Liver (tissue), 9 donors: ENCODE results near the gene ITPKC. TPM values are rescaled to one million over a fixed set of nuclear protein-coding genes. Genes with fewer than 3 reads are reported as not detected.

Experiments
- DNase-seq: peaks from one replicate; pipeline ENCODE4 v3.0.0-alpha.2; 2017; ENCODE audit warnings: low spot score
- H3K27ac ChIP-seq, 2 donors: one replicate each; pipeline ENCODE4 v1.7.0; 2013; ENCODE audit warnings: inconsistent platforms in 2 of 2, low read length in 2 of 2, control low read depth in 1 of 2, low read depth in 1 of 2, mild to moderate bottlenecking in 1 of 2
- H3K27me3 ChIP-seq, 4 donors: one replicate each; pipeline versions ENCODE4 v1.6.1 to v1.7.0; 2013; ENCODE audit warnings: low read length in 3 of 4, inconsistent platforms in 1 of 4, mild to moderate bottlenecking in 1 of 4, moderate library complexity in 1 of 4; ENCODE audit not compliant: control insufficient read depth in 4 of 4, insufficient read depth in 4 of 4
- H3K36me3 ChIP-seq, 4 donors: one replicate each; pipeline versions ENCODE4 v1.6.1 to v1.7.0; 2013; ENCODE audit warnings: low read length in 3 of 4, mild to moderate bottlenecking in 3 of 4, low read depth in 1 of 4, moderate library complexity in 1 of 4; ENCODE audit not compliant: control insufficient read depth in 4 of 4, insufficient read depth in 3 of 4
- H3K4me1 ChIP-seq, 4 donors: one replicate each; pipeline versions ENCODE4 v1.6.1 to v1.7.0; 2013; ENCODE audit warnings: low read length in 3 of 4, mild to moderate bottlenecking in 3 of 4, moderate library complexity in 1 of 4; ENCODE audit not compliant: control insufficient read depth in 4 of 4, insufficient read depth in 4 of 4
- H3K4me3 ChIP-seq, 3 donors: one replicate each; pipeline versions ENCODE4 v1.6.1 to v1.7.0; 2013; ENCODE audit warnings: low read length in 3 of 3, control low read depth in 1 of 3, low read depth in 1 of 3, mild to moderate bottlenecking in 1 of 3
- H3K9ac ChIP-seq, 2 donors: one replicate each; pipeline ENCODE4 v1.7.0; 2013; ENCODE audit warnings: low read length in 2 of 2, mild to moderate bottlenecking in 2 of 2, moderate library complexity in 2 of 2, control low read depth in 1 of 2, low read depth in 1 of 2
- H3K9me3 ChIP-seq, 4 donors: one replicate each; pipeline versions ENCODE4 v1.6.1 to v1.7.0; 2013; ENCODE audit warnings: low read length in 3 of 4; ENCODE audit not compliant: control insufficient read depth in 4 of 4
- ATF3 ChIP-seq: IDR thresholded peaks from 2 replicates; pipeline ENCODE4 v1.6.1; 2016; ENCODE audit warnings: antibody characterized with exemption
- EGR1 ChIP-seq, 2 donors: IDR thresholded peaks; 2 replicates each; pipeline ENCODE4 v1.6.1; 2016 to 2018; ENCODE audit warnings: antibody characterized with exemption in 2 of 2, low read depth in 2 of 2
- FOXA1 ChIP-seq: IDR thresholded peaks from 2 replicates; pipeline ENCODE4 v1.6.1; 2016; ENCODE audit warnings: antibody characterized with exemption
- GABPA ChIP-seq, 2 donors: IDR thresholded peaks in 1 of 2; conservative IDR thresholded peaks in 1 of 2; 2 replicates each; pipeline ENCODE4 v1.6.1; 2016; ENCODE audit warnings: antibody characterized with exemption in 2 of 2, mild to moderate bottlenecking in 1 of 2, moderate library complexity in 1 of 2
- HNF4A ChIP-seq, 2 donors: conservative IDR thresholded peaks; 2 replicates each; pipeline ENCODE4 v1.6.1; 2016; ENCODE audit warnings: antibody characterized with exemption in 2 of 2, mild to moderate bottlenecking in 2 of 2
- HNF4G ChIP-seq: IDR thresholded peaks from 2 replicates; pipeline ENCODE4 v1.6.1; 2016; ENCODE audit warnings: antibody characterized with exemption
- JUND ChIP-seq, 2 donors: IDR thresholded peaks; 2 replicates each; pipeline ENCODE4 v1.6.1; 2016; ENCODE audit warnings: antibody characterized with exemption in 2 of 2
- RAD21 ChIP-seq, 2 donors: IDR thresholded peaks; 2 replicates each; pipeline ENCODE4 v1.6.1; 2016; ENCODE audit warnings: antibody characterized with exemption in 2 of 2, mild to moderate bottlenecking in 2 of 2
- RXRA ChIP-seq, 2 donors: IDR thresholded peaks; 2 replicates each; pipeline ENCODE4 v1.6.1; 2017 to 2018; ENCODE audit warnings: antibody characterized with exemption in 2 of 2, mild to moderate bottlenecking in 1 of 2
- SP1 ChIP-seq: IDR thresholded peaks from 2 replicates; pipeline ENCODE4 v1.6.1; 2018; ENCODE audit warnings: antibody characterized with exemption, mild to moderate bottlenecking
- TAF1 ChIP-seq: conservative IDR thresholded peaks from 2 replicates; pipeline ENCODE4 v1.6.1; 2016; ENCODE audit warnings: antibody characterized with exemption, mild to moderate bottlenecking
- YY1 ChIP-seq: IDR thresholded peaks from 2 replicates; pipeline ENCODE4 v1.6.1; 2016; ENCODE audit warnings: antibody characterized with exemption, mild to moderate bottlenecking
- ZBTB33 ChIP-seq: IDR thresholded peaks from 2 replicates; pipeline ENCODE4 v1.6.1; 2016; ENCODE audit warnings: antibody characterized with exemption
- WGBS: extraction: QIAGEN DNeasy Blood & Tissue Kit; methylation state at CpG from one replicate; pipeline ENCODE4 v1.1.7; 2013; 5-methylcytosine and 5-hydroxymethylcytosine counted together
- polyA plus RNA-seq, 2 donors: library from polyadenylated mRNA; stranded (reverse) in 1 of 2; unstranded in 1 of 2; fragments of 200-250 nt in 1 of 2; fragments of >200 nt in 1 of 2; fragmentation: Nextera tagmentation in 1 of 2; extraction: Ambion mirVana in 1 of 2; gene quantifications; one replicate each; pipeline versions ENCODE4 v1.2.1 to v1.2.3, GENCODE V29; 2013 to 2015
- total RNA-seq, 2 donors: library from RNA; depleted of rRNA; stranded (reverse); fragments of >200 nt; gene quantifications; one replicate each; pipeline ENCODE4 v1.2.3, GENCODE V29; 2014
- TF ChIP-seq, protein P1 (sequence below): fragments of 150-350 bp; IDR thresholded peaks from 2 replicates; pipeline ENCODE4 v1.5.1; 2017; ENCODE audit warnings: improper control_type of control experiment, low read depth, low read length; ENCODE audit not compliant: missing input control
- TF ChIP-seq, protein P2 (sequence below): IDR thresholded peaks from 2 replicates; pipeline ENCODE4 v1.6.1; 2016; ENCODE audit warnings: antibody characterized with exemption
- TF ChIP-seq, protein P3 (sequence below): IDR thresholded peaks from 2 replicates; pipeline ENCODE4 v1.6.1; 2016; ENCODE audit warnings: antibody characterized with exemption, mild to moderate bottlenecking
- donor health status: healthy.
- donor health status: healthy.
- donor health status: healthy.
- donor health status: healthy.
- donor health status: healthy.

The ITPKC gene
- total and polyA plus RNA-seq, 4 donors = 4.2 to 12.5 (median 7.7) TPM

- H3K4me3 ChIP-seq = peak within 1 kb of the TSS; percentile 62 to 81 (median 74)
- WGBS = under 1% methylated on average over 56 of the region's 56 CpGs
- no peaks in the 10 kb centered on the region for H3K27me3 ChIP-seq
- peaks cover 0 to 3% (median 1%) of the 10 kb centered on the region in 4 donors for H3K36me3 ChIP-seq
- H3K9ac ChIP-seq = peak within 1 kb of the TSS; percentile 61 to 64
- no peaks in the 10 kb centered on the region for H3K9me3 ChIP-seq
- H3K27ac ChIP-seq = peak within 1 kb of the TSS; percentile 84 to 92
- peaks cover 0 to 19% (median 13%) of the 10 kb centered on the region in 4 donors for H3K4me1 ChIP-seq
- TF ChIP-seq ATF3 = no peak
- TF ChIP-seq GABPA (IDR thresholded peaks at IDR 0.05 in 1 of 2, conservative IDR thresholded peaks at IDR 0.05 in 1 of 2) = peak; percentile 20 to 84
- TF ChIP-seq HNF4G = no peak
- TF ChIP-seq EGR1 (IDR thresholded peaks at IDR 0.05; ENCODE audit: low read depth in 2 of 2) = peak; percentile 13 to 23
- TF ChIP-seq FOXA1 = peak; percentile 32
- peak; percentile 65 for TF ChIP-seq TAF1
- TF ChIP-seq, protein P1, sequence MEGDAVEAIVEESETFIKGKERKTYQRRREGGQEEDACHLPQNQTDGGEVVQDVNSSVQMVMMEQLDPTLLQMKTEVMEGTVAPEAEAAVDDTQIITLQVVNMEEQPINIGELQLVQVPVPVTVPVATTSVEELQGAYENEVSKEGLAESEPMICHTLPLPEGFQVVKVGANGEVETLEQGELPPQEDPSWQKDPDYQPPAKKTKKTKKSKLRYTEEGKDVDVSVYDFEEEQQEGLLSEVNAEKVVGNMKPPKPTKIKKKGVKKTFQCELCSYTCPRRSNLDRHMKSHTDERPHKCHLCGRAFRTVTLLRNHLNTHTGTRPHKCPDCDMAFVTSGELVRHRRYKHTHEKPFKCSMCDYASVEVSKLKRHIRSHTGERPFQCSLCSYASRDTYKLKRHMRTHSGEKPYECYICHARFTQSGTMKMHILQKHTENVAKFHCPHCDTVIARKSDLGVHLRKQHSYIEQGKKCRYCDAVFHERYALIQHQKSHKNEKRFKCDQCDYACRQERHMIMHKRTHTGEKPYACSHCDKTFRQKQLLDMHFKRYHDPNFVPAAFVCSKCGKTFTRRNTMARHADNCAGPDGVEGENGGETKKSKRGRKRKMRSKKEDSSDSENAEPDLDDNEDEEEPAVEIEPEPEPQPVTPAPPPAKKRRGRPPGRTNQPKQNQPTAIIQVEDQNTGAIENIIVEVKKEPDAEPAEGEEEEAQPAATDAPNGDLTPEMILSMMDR = no peak
- peak; percentile 63 for TF ChIP-seq YY1
- TF ChIP-seq, protein P2, sequence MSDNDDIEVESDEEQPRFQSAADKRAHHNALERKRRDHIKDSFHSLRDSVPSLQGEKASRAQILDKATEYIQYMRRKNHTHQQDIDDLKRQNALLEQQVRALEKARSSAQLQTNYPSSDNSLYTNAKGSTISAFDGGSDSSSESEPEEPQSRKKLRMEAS = no peak
- TF ChIP-seq, protein P3, sequence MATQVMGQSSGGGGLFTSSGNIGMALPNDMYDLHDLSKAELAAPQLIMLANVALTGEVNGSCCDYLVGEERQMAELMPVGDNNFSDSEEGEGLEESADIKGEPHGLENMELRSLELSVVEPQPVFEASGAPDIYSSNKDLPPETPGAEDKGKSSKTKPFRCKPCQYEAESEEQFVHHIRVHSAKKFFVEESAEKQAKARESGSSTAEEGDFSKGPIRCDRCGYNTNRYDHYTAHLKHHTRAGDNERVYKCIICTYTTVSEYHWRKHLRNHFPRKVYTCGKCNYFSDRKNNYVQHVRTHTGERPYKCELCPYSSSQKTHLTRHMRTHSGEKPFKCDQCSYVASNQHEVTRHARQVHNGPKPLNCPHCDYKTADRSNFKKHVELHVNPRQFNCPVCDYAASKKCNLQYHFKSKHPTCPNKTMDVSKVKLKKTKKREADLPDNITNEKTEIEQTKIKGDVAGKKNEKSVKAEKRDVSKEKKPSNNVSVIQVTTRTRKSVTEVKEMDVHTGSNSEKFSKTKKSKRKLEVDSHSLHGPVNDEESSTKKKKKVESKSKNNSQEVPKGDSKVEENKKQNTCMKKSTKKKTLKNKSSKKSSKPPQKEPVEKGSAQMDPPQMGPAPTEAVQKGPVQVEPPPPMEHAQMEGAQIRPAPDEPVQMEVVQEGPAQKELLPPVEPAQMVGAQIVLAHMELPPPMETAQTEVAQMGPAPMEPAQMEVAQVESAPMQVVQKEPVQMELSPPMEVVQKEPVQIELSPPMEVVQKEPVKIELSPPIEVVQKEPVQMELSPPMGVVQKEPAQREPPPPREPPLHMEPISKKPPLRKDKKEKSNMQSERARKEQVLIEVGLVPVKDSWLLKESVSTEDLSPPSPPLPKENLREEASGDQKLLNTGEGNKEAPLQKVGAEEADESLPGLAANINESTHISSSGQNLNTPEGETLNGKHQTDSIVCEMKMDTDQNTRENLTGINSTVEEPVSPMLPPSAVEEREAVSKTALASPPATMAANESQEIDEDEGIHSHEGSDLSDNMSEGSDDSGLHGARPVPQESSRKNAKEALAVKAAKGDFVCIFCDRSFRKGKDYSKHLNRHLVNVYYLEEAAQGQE = peak; percentile 72
- TF ChIP-seq HNF4A (conservative IDR thresholded peaks at IDR 0.05) = peak; percentile 44 to 70
- TF ChIP-seq SP1 = peak; percentile 98
- no peak for TF ChIP-seq ZBTB33
- TF ChIP-seq JUND (IDR thresholded peaks at IDR 0.05) = no peak
- peak; percentile 20 to 32 for TF ChIP-seq RXRA (IDR thresholded peaks at IDR 0.05)
- peak in 1 of 2 donors; percentile 3 for TF ChIP-seq RAD21 (IDR thresholded peaks at IDR 0.05)
- peak; percentile 100 for DNase-seq
Observed at GRCh38 chr19:40777937-40778705, 61.2 kb downstream of the ITPKC start, which contains the start of gene RAB4B. Gene RAB4B (plus strand): TSS chr19:40778247. CDS start chr19:40778376, 129 bp downstream.
